CD4-positive, alpha-beta T cell (primary cell): ENCODE results near the gene EPG5. TPM values are rescaled to one million over a fixed set of nuclear protein-coding genes. Genes with fewer than 3 reads are reported as not detected.
"Not testable (repeated sequence)": the region's sequence is repeated elsewhere in the genome, so short reads cannot be mapped to it uniquely, and the experiment has no call there.

Source experiments
- ATAC-seq: fragments of 200-7000 bp; cut with Tn5 transposase; one replicate; pipeline ENCODE4 v1.10.0; 2022; ENCODE audit warnings: mild to moderate bottlenecking; ENCODE audit not compliant: poor library complexity
- CTCF ChIA-PET: fragments of 350-600 bp; sonication (Branson Sonifier 250); formaldehyde crosslinking; loops from one replicate; lab custom pipeline; 2021; ENCODE audit warnings: antibody characterized with exemption, inconsistent platforms; lab: Charles Lee
- POLR2A ChIA-PET: fragments of 350-600 bp; sonication (Branson Sonifier 250); formaldehyde crosslinking; loops from one replicate; lab custom pipeline; 2021; ENCODE audit warnings: antibody characterized with exemption, inconsistent platforms; lab: Charles Lee
- DNase-seq, 14 experiments: peaks; one replicate each; pipeline ENCODE4 v3.0.0-alpha.2; 2013 to 2020; ENCODE audit warnings: mixed read lengths in 2 of 14
- H3K27ac ChIP-seq, 2 donors: one replicate each; pipeline versions ENCODE4 v1.5.1 to v1.7.0; 2013; ENCODE audit warnings: low read length in 2 of 2, low read depth in 1 of 2, mild to moderate bottlenecking in 1 of 2
- H3K27me3 ChIP-seq, 2 experiments: 1 replicate in 1 of 2; 2 replicates in 1 of 2; pipeline versions ENCODE4 v1.6.1 to v1.7.0; 2013; ENCODE audit warnings: low read length in 2 of 2, control low read depth in 1 of 2, mild to moderate bottlenecking in 1 of 2, moderate library complexity in 1 of 2; ENCODE audit not compliant: insufficient read depth in 2 of 2, control insufficient read depth in 1 of 2
- H3K36me3 ChIP-seq: one replicate; pipeline ENCODE4 v1.6.1; 2013; ENCODE audit warnings: low read length, control low read depth; ENCODE audit not compliant: insufficient read depth
- H3K4me1 ChIP-seq: one replicate; pipeline ENCODE4 v1.6.1; 2013; ENCODE audit warnings: low read length, control low read depth; ENCODE audit not compliant: insufficient read depth
- H3K4me3 ChIP-seq: one replicate; pipeline ENCODE4 v1.5.1; 2013; ENCODE audit warnings: mild to moderate bottlenecking, low read length, moderate library complexity
- H3K9me3 ChIP-seq, 2 experiments: 1 replicate in 1 of 2; 2 replicates in 1 of 2; pipeline versions ENCODE4 v1.6.1 to v1.7.0; 2013; ENCODE audit warnings: low read length in 2 of 2, mild to moderate bottlenecking in 2 of 2, control low read depth in 1 of 2, moderate library complexity in 1 of 2; ENCODE audit not compliant: control insufficient read depth in 1 of 2, insufficient read depth in 1 of 2
- H3K27ac Mint-ChIP-seq: one replicate; pipeline ENCODE4 v1.8.0; 2020; ENCODE audit warnings: mixed read lengths
- H3K27me3 Mint-ChIP-seq: one replicate; pipeline ENCODE4 v1.8.0; 2021; ENCODE audit warnings: mixed read lengths
- H3K36me3 Mint-ChIP-seq: one replicate; pipeline ENCODE4 v1.8.0; 2021; ENCODE audit warnings: low read depth, mixed read lengths
- H3K4me1 Mint-ChIP-seq: one replicate; pipeline ENCODE4 v1.8.0; 2021; ENCODE audit warnings: low read depth, mixed read lengths
- H3K4me3 Mint-ChIP-seq: one replicate; pipeline ENCODE4 v1.8.0; 2020; ENCODE audit warnings: mild to moderate bottlenecking, mixed read lengths
- H3K9me3 Mint-ChIP-seq: one replicate; pipeline ENCODE4 v1.8.0; 2020; ENCODE audit warnings: mixed read lengths
- intact Hi-C, 2 experiments: fragments of 100-400 bp; cut with DNase I in 1 of 2; cut with micrococcal nuclease in 1 of 2; formaldehyde crosslinking; loops; one replicate each; pipeline versions ENCODE4 v1.15.1 to v1.9.0; 2023 to 2025; cut with DNase I, micrococcal nuclease
- total RNA-seq, 174 experiments: library from RNA in 2 of 174; stranded (reverse) in 2 of 174; gene quantifications; one replicate each; pipeline ENCODE4 v1.2.3 and lab custom pipeline; 2021 to 2026
- TF ChIP-seq, protein P1 (sequence below): fragments of 200-600 bp; IDR thresholded peaks from one replicate; pipeline ENCODE4 v1.8.0; 2022; ENCODE audit warnings: antibody characterized with exemption, mild to moderate bottlenecking

The EPG5 gene
- total RNA-seq, 2 experiments from 2014 or later, result 25.3 to 26.9 TPM

GRCh38 chr18:45829855-45830254 lies 137.3 kb downstream of the EPG5 start:
- peaks cover 21% of the 10 kb centered on the region for H3K4me1 Mint-ChIP-seq
- H3K4me1 ChIP-seq, result peaks cover 26% of the 10 kb centered on the region
- DNase-seq (no peak), ATAC-seq (no peak)
- no peak overlapping the region for H3K4me3 Mint-ChIP-seq
- no peaks in the 10 kb centered on the region for H3K36me3 ChIP-seq
- H3K36me3 Mint-ChIP-seq, result no peaks in the 10 kb centered on the region
- no peaks in the 10 kb centered on the region for H3K9me3 ChIP-seq
- no peak overlapping the region for H3K27ac ChIP-seq
- H3K4me3 ChIP-seq, result no peak overlapping the region
- CTCF ChIA-PET, result no interaction called here
- intact Hi-C loops, result no loop called here
- TF ChIP-seq, protein P1, sequence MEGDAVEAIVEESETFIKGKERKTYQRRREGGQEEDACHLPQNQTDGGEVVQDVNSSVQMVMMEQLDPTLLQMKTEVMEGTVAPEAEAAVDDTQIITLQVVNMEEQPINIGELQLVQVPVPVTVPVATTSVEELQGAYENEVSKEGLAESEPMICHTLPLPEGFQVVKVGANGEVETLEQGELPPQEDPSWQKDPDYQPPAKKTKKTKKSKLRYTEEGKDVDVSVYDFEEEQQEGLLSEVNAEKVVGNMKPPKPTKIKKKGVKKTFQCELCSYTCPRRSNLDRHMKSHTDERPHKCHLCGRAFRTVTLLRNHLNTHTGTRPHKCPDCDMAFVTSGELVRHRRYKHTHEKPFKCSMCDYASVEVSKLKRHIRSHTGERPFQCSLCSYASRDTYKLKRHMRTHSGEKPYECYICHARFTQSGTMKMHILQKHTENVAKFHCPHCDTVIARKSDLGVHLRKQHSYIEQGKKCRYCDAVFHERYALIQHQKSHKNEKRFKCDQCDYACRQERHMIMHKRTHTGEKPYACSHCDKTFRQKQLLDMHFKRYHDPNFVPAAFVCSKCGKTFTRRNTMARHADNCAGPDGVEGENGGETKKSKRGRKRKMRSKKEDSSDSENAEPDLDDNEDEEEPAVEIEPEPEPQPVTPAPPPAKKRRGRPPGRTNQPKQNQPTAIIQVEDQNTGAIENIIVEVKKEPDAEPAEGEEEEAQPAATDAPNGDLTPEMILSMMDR, result no peak
- no peak overlapping the region for H3K27ac Mint-ChIP-seq
- H3K9me3 Mint-ChIP-seq, result no peaks in the 10 kb centered on the region
- H3K27me3 Mint-ChIP-seq, result peaks cover 23% of the 10 kb centered on the region
- H3K27me3 ChIP-seq, result no peaks in the 10 kb centered on the region
- POLR2A ChIA-PET, result interaction anchor here (0.6 kb wide), 1 partner anchor 138 kb away, joined by 3 read pairs; no protein-coding TSS in a partner anchor

GRCh38 chr18:45828917-45829811 lies 138.0 kb downstream of the EPG5 start:
- H3K27ac ChIP-seq, result no peak overlapping the region
- no peak for DNase-seq
- H3K27me3 ChIP-seq, result no peaks in the 10 kb centered on the region
- TF ChIP-seq, protein P1, result no peak
- H3K4me1 ChIP-seq, result peaks cover 29% of the 10 kb centered on the region
- no peak overlapping the region for H3K27ac Mint-ChIP-seq
- H3K9me3 ChIP-seq, result no peaks in the 10 kb centered on the region
- intact Hi-C loops, result no loop called here
- H3K4me1 Mint-ChIP-seq, result peaks cover 28% of the 10 kb centered on the region
- no peak overlapping the region for H3K4me3 Mint-ChIP-seq
- peaks cover 16% of the 10 kb centered on the region for H3K27me3 Mint-ChIP-seq
- CTCF ChIA-PET, result interaction anchor here (0.6 kb wide), 1 partner anchor 297 kb away, joined by 3 read pairs; no protein-coding TSS in a partner anchor
- H3K9me3 Mint-ChIP-seq, result no peaks in the 10 kb centered on the region
- H3K4me3 ChIP-seq, result no peak overlapping the region
- H3K36me3 Mint-ChIP-seq, result no peaks in the 10 kb centered on the region
- POLR2A ChIA-PET, result interaction anchor here (0.6 kb wide), 1 partner anchor 197 kb away, joined by 3 read pairs; no protein-coding TSS in a partner anchor
- no peak for ATAC-seq
- H3K36me3 ChIP-seq, result no peaks in the 10 kb centered on the region

DNA sequence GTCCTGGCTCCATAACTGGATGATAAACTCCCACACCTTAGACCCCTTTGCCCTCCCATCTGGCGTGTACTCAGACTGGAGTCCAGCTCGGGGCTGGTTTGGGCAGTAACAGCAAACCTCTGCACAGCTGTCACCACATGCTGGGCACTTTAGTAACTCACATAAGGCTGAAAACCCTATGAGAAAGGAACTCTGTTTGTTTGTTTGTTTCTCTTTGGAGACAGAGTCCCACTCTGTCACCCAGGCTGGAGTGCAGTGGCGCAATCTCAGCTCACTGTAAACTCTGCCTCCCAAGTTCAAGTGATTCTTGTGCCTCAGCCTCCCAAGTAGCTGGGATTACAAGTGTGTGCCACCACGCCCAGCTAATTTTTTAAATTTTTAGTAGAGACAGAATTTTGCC lies 140.4 kb downstream of the EPG5 start:
- ATAC-seq, H3K4me3 ChIP-seq, H3K36me3 Mint-ChIP-seq, H3K27ac ChIP-seq, H3K9me3 Mint-ChIP-seq, H3K9me3 ChIP-seq, CTCF ChIA-PET, POLR2A ChIA-PET, H3K27ac Mint-ChIP-seq, intact Hi-C loops, H3K36me3 ChIP-seq, H3K27me3 ChIP-seq, DNase-seq, H3K4me3 Mint-ChIP-seq: not testable (repeated sequence)
- H3K4me1 Mint-ChIP-seq, result peaks cover 28% of the 10 kb centered on the region
- H3K27me3 Mint-ChIP-seq, result peaks cover 16% of the 10 kb centered on the region
- peaks cover 29% of the 10 kb centered on the region for H3K4me1 ChIP-seq
